ENCODE data around the gene SMARCD1.

DNA sequence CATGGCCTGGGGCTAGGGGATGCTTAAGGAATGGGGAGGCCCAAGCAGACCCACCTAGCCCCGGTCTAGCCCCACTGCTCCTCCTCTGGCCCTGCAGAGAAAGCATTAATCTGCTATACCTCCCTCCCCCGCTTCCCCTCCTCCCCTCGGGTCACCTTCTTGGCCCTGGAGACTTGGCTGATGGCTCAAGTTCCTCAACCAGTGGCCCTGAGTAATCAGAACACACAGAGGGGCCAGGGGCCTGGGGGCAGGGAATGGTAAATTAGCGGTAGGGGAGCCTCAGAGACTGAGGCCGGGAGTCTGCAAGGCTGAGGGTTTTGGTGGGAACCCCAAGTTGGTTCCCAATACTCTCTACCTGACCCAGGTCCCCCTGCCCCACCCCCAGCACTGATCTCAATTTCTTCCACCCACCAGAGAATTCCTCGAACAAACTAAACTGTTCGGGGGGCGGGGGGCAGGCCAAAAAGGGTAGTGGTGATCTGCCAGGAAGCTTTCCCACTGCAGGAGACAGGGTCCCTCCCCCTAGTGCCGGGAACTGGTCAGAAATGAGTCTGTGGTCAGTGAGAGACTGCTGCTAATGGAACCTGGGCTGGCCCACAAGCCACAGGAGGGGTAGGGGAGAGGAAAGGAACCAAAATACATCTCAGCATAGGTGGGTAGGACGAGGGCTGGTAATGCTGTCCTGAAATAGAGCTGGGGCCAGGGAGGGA, 12.8 kb upstream of the SMARCD1 start:
- TF ChIP-seq, protein P1, sequence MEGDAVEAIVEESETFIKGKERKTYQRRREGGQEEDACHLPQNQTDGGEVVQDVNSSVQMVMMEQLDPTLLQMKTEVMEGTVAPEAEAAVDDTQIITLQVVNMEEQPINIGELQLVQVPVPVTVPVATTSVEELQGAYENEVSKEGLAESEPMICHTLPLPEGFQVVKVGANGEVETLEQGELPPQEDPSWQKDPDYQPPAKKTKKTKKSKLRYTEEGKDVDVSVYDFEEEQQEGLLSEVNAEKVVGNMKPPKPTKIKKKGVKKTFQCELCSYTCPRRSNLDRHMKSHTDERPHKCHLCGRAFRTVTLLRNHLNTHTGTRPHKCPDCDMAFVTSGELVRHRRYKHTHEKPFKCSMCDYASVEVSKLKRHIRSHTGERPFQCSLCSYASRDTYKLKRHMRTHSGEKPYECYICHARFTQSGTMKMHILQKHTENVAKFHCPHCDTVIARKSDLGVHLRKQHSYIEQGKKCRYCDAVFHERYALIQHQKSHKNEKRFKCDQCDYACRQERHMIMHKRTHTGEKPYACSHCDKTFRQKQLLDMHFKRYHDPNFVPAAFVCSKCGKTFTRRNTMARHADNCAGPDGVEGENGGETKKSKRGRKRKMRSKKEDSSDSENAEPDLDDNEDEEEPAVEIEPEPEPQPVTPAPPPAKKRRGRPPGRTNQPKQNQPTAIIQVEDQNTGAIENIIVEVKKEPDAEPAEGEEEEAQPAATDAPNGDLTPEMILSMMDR (conservative IDR thresholded peaks at IDR 0.05; ENCODE audit: low read depth, low read length), result no peak
- no peak for TF ChIP-seq EZH2 (IDR thresholded peaks at IDR 0.05; ENCODE audit: borderline replicate concordance, low read depth, low read length, poor library complexity, severe bottlenecking)

Data from A673 (cell line).